ENCODE results near the gene MAP3K3. TPM values are rescaled to one million over a fixed set of nuclear protein-coding genes. Genes with fewer than 3 reads are reported as not detected.

The MAP3K3 gene
- total and polyA plus RNA-seq, 10 of the 15 experiments (the other 5 are each of a cell fraction or from before 2014, with no cell fraction given): 1.6 to 24.1 (median 15.0) TPM

GRCh38 chr17:63621684-63622573 lies at the start of gene MAP3K3 (continued):
- TF ChIP-seq, protein P1, sequence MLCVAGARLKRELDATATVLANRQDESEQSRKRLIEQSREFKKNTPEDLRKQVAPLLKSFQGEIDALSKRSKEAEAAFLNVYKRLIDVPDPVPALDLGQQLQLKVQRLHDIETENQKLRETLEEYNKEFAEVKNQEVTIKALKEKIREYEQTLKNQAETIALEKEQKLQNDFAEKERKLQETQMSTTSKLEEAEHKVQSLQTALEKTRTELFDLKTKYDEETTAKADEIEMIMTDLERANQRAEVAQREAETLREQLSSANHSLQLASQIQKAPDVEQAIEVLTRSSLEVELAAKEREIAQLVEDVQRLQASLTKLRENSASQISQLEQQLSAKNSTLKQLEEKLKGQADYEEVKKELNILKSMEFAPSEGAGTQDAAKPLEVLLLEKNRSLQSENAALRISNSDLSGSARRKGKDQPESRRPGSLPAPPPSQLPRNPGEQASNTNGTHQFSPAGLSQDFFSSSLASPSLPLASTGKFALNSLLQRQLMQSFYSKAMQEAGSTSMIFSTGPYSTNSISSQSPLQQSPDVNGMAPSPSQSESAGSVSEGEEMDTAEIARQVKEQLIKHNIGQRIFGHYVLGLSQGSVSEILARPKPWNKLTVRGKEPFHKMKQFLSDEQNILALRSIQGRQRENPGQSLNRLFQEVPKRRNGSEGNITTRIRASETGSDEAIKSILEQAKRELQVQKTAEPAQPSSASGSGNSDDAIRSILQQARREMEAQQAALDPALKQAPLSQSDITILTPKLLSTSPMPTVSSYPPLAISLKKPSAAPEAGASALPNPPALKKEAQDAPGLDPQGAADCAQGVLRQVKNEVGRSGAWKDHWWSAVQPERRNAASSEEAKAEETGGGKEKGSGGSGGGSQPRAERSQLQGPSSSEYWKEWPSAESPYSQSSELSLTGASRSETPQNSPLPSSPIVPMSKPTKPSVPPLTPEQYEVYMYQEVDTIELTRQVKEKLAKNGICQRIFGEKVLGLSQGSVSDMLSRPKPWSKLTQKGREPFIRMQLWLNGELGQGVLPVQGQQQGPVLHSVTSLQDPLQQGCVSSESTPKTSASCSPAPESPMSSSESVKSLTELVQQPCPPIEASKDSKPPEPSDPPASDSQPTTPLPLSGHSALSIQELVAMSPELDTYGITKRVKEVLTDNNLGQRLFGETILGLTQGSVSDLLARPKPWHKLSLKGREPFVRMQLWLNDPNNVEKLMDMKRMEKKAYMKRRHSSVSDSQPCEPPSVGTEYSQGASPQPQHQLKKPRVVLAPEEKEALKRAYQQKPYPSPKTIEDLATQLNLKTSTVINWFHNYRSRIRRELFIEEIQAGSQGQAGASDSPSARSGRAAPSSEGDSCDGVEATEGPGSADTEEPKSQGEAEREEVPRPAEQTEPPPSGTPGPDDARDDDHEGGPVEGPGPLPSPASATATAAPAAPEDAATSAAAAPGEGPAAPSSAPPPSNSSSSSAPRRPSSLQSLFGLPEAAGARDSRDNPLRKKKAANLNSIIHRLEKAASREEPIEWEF (IDR thresholded peaks at IDR 0.05; ENCODE audit: insufficient replicate concordance, low read depth, low read length): no peak
- peak; percentile 30 for TF ChIP-seq NFYA (IDR thresholded peaks at IDR 0.05; ENCODE audit: borderline replicate concordance, low read depth, low read length)
- TF ChIP-seq, protein P2, sequence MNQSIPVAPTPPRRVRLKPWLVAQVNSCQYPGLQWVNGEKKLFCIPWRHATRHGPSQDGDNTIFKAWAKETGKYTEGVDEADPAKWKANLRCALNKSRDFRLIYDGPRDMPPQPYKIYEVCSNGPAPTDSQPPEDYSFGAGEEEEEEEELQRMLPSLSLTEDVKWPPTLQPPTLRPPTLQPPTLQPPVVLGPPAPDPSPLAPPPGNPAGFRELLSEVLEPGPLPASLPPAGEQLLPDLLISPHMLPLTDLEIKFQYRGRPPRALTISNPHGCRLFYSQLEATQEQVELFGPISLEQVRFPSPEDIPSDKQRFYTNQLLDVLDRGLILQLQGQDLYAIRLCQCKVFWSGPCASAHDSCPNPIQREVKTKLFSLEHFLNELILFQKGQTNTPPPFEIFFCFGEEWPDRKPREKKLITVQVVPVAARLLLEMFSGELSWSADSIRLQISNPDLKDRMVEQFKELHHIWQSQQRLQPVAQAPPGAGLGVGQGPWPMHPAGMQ (IDR thresholded peaks at IDR 0.05; ENCODE audit: borderline replicate concordance): no peak
- TF ChIP-seq SRF (IDR thresholded peaks at IDR 0.05; ENCODE audit: low read depth in 2 of 2, low read length in 2 of 2): 0 out of 4 replicates have a peak, but pooled peaks of 1 of the 2 experiments have one; percentile 20
- peak; percentile 80 for TF ChIP-seq RELB (IDR thresholded peaks at IDR 0.05; ENCODE audit: low read depth)
- TF ChIP-seq DPF2 (IDR thresholded peaks at IDR 0.05): peak; percentile 98
- TF ChIP-seq, protein P3, sequence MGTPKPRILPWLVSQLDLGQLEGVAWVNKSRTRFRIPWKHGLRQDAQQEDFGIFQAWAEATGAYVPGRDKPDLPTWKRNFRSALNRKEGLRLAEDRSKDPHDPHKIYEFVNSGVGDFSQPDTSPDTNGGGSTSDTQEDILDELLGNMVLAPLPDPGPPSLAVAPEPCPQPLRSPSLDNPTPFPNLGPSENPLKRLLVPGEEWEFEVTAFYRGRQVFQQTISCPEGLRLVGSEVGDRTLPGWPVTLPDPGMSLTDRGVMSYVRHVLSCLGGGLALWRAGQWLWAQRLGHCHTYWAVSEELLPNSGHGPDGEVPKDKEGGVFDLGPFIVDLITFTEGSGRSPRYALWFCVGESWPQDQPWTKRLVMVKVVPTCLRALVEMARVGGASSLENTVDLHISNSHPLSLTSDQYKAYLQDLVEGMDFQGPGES (IDR thresholded peaks at IDR 0.05): peak; percentile 86
- peak; percentile 76; the same call in 1 of the 2 replicates for TF ChIP-seq PML (IDR thresholded peaks at IDR 0.05; ENCODE audit: low read length)
- no peak for TF ChIP-seq ZSCAN29 (IDR thresholded peaks at IDR 0.05)
- peak; percentile 83 for TF ChIP-seq CREB1 (IDR thresholded peaks at IDR 0.05; ENCODE audit: low read depth)
- TF ChIP-seq, protein P4, sequence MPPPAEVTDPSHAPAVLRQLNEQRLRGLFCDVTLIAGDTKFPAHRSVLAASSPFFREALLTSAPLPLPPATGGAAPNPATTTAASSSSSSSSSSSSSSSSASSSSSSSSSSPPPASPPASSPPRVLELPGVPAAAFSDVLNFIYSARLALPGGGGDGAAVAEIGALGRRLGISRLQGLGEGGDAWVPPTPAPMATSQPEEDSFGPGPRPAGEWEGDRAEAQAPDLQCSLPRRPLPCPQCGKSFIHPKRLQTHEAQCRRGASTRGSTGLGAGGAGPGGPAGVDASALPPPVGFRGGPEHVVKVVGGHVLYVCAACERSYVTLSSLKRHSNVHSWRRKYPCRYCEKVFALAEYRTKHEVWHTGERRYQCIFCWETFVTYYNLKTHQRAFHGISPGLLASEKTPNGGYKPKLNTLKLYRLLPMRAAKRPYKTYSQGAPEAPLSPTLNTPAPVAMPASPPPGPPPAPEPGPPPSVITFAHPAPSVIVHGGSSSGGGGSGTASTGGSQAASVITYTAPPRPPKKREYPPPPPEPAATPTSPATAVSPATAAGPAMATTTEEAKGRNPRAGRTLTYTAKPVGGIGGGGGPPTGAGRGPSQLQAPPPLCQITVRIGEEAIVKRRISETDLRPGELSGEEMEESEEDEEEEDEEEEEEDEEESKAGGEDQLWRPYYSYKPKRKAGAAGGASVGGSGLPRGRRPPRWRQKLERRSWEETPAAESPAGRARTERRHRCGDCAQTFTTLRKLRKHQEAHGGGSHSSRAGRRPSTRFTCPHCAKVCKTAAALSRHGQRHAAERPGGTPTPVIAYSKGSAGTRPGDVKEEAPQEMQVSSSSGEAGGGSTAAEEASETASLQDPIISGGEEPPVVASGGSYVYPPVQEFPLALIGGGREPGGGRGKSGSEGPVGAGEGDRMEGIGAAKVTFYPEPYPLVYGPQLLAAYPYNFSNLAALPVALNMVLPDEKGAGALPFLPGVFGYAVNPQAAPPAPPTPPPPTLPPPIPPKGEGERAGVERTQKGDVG (CRISPR knock-in tag; IDR thresholded peaks at IDR 0.05): no peak
- peak; percentile 82; the same call in 1 of the 2 replicates for TF ChIP-seq RB1 (IDR thresholded peaks at IDR 0.05; ENCODE audit: borderline replicate concordance)

All from GM12878 (cell line).